Loucy (cell line): ENCODE measurements around the gene PPDPF.

Experiments used
- H2AFZ ChIP-seq: fragments of 200-600 bp; sonication (generic); 2 replicates; pipeline ENCODE4 v1.6.0; 2016; ENCODE audit warnings: antibody characterized with exemption, mild to moderate bottlenecking, low read length, moderate library complexity
- H3F3A ChIP-seq: fragments of 200-600 bp; 2 replicates; pipeline ENCODE4 v1.6.0; 2016; ENCODE audit warnings: antibody characterized with exemption, low read depth, mild to moderate bottlenecking
- H3K27me3 ChIP-seq: fragments of 200-600 bp; sonication (generic); 2 replicates; pipeline ENCODE4 v1.6.1; 2014; ENCODE audit warnings: low read length, mild to moderate bottlenecking; ENCODE audit not compliant: insufficient read depth, poor library complexity, severe bottlenecking
- H3K36me3 ChIP-seq: fragments of 200-600 bp; sonication (generic); 2 replicates; pipeline ENCODE4 v1.6.1; 2016; ENCODE audit warnings: low read length; ENCODE audit not compliant: insufficient read depth
- H3K4me1 ChIP-seq: fragments of 200-600 bp; sonication (generic); 2 replicates; pipeline ENCODE4 v1.5.1; 2014; ENCODE audit warnings: low read length, mild to moderate bottlenecking; ENCODE audit not compliant: insufficient read depth, poor library complexity, severe bottlenecking
- H3K4me2 ChIP-seq: fragments of 200-600 bp; sonication (generic); 2 replicates; pipeline ENCODE4 v1.6.0; 2014; ENCODE audit warnings: antibody characterized with exemption, low read length, low read depth, mild to moderate bottlenecking; ENCODE audit not compliant: poor library complexity, severe bottlenecking
- H3K4me3 ChIP-seq: fragments of 200-600 bp; sonication (generic); 2 replicates; pipeline ENCODE4 v1.5.1; 2014; ENCODE audit warnings: low read length, mild to moderate bottlenecking, mixed read lengths; ENCODE audit not compliant: poor library complexity, severe bottlenecking
- H3K79me2 ChIP-seq: fragments of 200-600 bp; sonication (generic); 2 replicates; pipeline ENCODE4 v1.6.1; 2014; ENCODE audit warnings: low read length; ENCODE audit not compliant: insufficient read depth
- H3K9ac ChIP-seq: fragments of 200-600 bp; sonication (generic); 2 replicates; pipeline ENCODE4 v1.6.0; 2014; ENCODE audit warnings: mild to moderate bottlenecking, low read depth, low read length, moderate library complexity; ENCODE audit not compliant: poor library complexity, severe bottlenecking
- H3K9me2 ChIP-seq: fragments of 200-600 bp; sonication (generic); replicated peaks from 2 replicates; pipeline ENCODE4 v1.6.1; 2016; ENCODE audit warnings: low read depth, low read length, mixed read lengths
- H3K9me3 ChIP-seq: fragments of 200-600 bp; sonication (generic); 2 replicates; pipeline ENCODE4 v1.6.1; 2014; ENCODE audit warnings: mild to moderate bottlenecking, antibody characterized with exemption, low read length, low read depth; ENCODE audit not compliant: insufficient read depth
- H4K20me1 ChIP-seq: fragments of 200-600 bp; sonication (generic); 2 replicates; pipeline ENCODE4 v1.6.0; 2014; ENCODE audit warnings: antibody characterized with exemption, low read length, mild to moderate bottlenecking; ENCODE audit not compliant: insufficient read depth, poor library complexity, severe bottlenecking
- EZH2phosphoT487 ChIP-seq: fragments of 200-600 bp; IDR thresholded peaks from 2 replicates; pipeline ENCODE4 v1.6.1; 2018; ENCODE audit warnings: antibody characterized with exemption, mild to moderate bottlenecking, moderate library complexity, borderline replicate concordance
- TF ChIP-seq, protein P1 (sequence below): fragments of 200-600 bp; sonication (generic); conservative IDR thresholded peaks from 2 replicates; pipeline ENCODE4 v1.5.1; 2014; ENCODE audit warnings: mild to moderate bottlenecking, antibody characterized with exemption, low read length

Gene PPDPF

DNA sequence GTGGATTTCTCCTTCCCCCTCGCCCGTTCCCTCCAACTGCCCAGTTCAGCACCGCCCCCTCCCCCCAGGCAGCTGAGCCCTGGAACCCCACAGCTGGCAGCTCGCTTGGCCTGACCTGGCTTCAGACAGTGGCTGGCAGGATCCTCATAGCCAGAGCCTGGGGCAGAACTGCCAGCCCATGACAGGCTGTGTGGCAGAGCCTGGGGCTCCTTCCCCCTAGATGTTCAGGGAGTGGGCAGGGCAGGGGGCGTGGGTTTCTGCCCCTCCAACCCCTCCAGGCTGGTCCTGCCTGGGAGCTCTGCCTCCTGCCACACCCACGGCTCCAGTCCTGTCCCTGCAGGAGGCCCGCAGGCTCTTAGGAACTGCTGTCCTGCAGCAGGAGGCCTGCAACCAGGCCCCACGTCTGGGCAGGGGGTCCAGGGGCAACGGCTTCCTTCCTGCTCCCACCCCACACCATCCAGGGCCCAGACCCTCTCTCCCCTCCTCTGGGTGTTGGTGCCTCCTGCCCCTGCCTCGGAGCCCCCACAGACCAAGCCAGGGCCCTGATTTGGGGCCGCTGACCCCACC lies 38.5 kb upstream of the PPDPF start:
- no peaks in the 10 kb centered on the region for H3F3A ChIP-seq
- H3K9me3 ChIP-seq = no peaks in the 10 kb centered on the region
- H4K20me1 ChIP-seq = no peaks in the 10 kb centered on the region
- no peaks in the 10 kb centered on the region for H3K9me2 ChIP-seq
- no peak overlapping the region for H2AFZ ChIP-seq
- no peak overlapping the region for H3K9ac ChIP-seq
- H3K4me1 ChIP-seq = peaks cover 9% of the 10 kb centered on the region
- no peaks in the 10 kb centered on the region for H3K79me2 ChIP-seq
- no peaks in the 10 kb centered on the region for H3K36me3 ChIP-seq
- no peak overlapping the region for H3K4me2 ChIP-seq
- no peaks in the 10 kb centered on the region for H3K27me3 ChIP-seq
- no peak overlapping the region for H3K4me3 ChIP-seq
- no peak for TF ChIP-seq EZH2phosphoT487
- TF ChIP-seq, protein P1, sequence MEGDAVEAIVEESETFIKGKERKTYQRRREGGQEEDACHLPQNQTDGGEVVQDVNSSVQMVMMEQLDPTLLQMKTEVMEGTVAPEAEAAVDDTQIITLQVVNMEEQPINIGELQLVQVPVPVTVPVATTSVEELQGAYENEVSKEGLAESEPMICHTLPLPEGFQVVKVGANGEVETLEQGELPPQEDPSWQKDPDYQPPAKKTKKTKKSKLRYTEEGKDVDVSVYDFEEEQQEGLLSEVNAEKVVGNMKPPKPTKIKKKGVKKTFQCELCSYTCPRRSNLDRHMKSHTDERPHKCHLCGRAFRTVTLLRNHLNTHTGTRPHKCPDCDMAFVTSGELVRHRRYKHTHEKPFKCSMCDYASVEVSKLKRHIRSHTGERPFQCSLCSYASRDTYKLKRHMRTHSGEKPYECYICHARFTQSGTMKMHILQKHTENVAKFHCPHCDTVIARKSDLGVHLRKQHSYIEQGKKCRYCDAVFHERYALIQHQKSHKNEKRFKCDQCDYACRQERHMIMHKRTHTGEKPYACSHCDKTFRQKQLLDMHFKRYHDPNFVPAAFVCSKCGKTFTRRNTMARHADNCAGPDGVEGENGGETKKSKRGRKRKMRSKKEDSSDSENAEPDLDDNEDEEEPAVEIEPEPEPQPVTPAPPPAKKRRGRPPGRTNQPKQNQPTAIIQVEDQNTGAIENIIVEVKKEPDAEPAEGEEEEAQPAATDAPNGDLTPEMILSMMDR = no peak

DNA sequence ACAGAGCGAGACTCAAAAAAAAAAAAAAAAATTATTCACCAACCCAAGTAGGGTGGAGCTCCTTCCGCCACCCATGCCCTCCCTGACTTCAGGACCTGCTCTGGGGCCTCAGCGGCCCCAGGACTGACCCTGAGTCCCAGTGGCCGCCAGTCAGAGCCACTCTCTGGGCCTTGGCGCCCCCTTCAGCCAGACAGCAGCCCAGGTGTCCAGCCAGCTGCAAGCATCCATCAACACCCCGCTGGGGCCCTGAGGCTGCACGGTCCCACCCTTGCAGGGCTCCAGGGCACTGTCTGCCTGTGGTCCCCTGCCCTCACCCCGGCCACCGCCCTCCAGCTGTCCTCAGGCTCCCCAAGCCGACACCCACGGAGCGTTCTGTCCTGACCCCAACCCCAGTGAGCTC lies 36.7 kb upstream of the PPDPF start:
- Histone ChIP-seq H3K9ac (no peak overlapping the region), H3K27me3 (no peaks in the 10 kb centered on the region), H3K4me1 (peaks cover 9% of the 10 kb centered on the region), H3F3A (no peaks in the 10 kb centered on the region), H3K36me3 (no peaks in the 10 kb centered on the region), H3K9me2 (no peaks in the 10 kb centered on the region), H3K9me3 (no peaks in the 10 kb centered on the region), H4K20me1 (no peaks in the 10 kb centered on the region), H3K4me3 (no peak overlapping the region), H3K79me2 (no peaks in the 10 kb centered on the region), H3K4me2 (no peak overlapping the region), H2AFZ (no peak overlapping the region)
- no peak for TF ChIP-seq EZH2phosphoT487
- TF ChIP-seq, protein P1 = peak; percentile 44

DNA sequence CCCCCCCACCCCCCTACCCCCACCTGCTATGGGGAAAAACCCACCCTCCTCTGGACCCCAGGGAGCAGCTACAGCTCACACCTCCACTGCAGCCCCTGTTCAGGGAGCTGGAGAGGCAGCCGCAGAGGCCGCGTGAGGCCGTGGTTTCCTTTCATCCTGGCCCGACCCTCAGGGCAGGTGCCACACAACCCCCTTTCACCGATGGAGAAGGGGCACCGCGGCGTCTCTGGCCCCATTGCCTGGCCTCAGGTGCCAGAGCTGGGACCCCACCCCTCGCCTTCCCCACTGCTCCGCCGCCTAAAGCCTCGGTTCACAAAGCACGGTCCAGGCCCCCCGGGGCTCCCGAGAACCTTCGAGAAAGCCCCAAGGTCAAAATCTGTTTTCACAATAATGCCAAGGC lies 36.3 kb upstream of the PPDPF start:
- Histone ChIP-seq H3K9me2 (no peaks in the 10 kb centered on the region), H3K27me3 (no peaks in the 10 kb centered on the region), H3K4me1 (peaks cover 9% of the 10 kb centered on the region), H3K4me2 (no peak overlapping the region), H2AFZ (no peak overlapping the region), H3K4me3 (no peak overlapping the region), H3K9me3 (no peaks in the 10 kb centered on the region), H4K20me1 (no peaks in the 10 kb centered on the region), H3K9ac (no peak overlapping the region), H3K36me3 (no peaks in the 10 kb centered on the region), H3F3A (no peaks in the 10 kb centered on the region), H3K79me2 (no peaks in the 10 kb centered on the region)
- no peak for TF ChIP-seq EZH2phosphoT487
